DMS 273 (cell line): Measurements from ENCODE around the gene CYBA.

Experiments used
- DNase-seq: peaks from one replicate; lab custom pipeline; 2025; ENCODE audit not compliant: unreplicated experiment; lab: John Stamatoyannopoulos, UW

Gene CYBA

GRCh38 chr16:88662843-88663606 lies 12.2 kb upstream of the CYBA start, which contains the start of gene MVD:
TSS of gene MVD (minus strand) at chr16:88663091. CDS start at chr16:88663080, 11 bp downstream.
- DNase-seq, result peak; percentile 99

DNA sequence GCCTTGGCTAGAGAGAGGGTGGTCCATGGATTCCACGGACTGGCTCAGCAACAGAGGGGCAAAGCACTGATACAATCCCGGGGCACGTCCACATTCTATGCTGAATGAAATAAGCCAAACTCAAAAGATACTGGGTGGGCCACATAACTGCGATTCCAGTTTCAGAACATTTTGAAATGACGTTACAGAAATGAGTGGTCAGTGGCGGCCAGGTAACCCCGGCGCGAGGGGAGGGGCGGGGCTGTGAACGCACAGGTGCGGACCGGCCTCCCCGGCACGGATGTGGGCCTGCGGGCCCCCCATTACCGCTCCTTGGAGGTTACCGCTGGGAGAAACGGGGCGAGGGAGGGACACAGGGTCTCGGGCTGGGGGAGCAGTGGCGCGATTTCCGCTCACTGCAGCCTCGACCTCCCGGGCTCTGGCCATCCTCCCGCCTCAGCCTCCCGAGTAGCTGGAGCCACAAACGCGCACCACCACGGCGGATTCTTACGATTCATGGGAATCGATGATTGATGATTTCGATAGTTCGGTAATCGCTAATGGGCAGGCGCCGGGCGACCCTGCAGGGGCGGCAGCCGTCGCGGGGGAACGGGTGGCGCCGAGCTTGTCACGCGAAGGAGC lies 11.5 kb upstream of the CYBA start:
- DNase-seq, result no peak

DNA sequence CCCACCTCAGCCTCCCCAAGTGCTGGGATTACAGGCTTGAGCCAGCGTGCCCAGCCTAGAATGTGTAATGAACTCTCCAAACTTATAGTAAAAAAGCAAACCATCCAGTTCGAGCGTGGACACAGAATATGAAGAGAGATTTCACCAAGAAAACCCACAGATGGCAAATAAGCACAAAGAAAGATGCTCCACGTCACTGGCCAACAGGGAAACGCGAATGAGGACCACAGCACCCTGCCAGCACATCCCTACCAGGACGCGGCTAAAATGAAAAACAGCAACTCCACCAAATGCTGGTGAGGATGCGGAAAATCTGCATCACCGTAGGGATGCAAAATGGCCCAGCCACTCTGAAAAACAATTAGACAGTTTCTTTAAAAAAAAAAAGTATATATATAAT lies 10.6 kb upstream of the CYBA start:
- no peak for DNase-seq

- no peak for DNase-seq
These were observed 8.3 kb upstream of the CYBA start for GRCh38 chr16:88659160-88659559.

- DNase-seq, result no peak
These were observed 7.9 kb upstream of the CYBA start for GRCh38 chr16:88658714-88659113.

- DNase-seq, result no peak
These were observed 6.5 kb upstream of the CYBA start for GRCh38 chr16:88657371-88657770.

DNA sequence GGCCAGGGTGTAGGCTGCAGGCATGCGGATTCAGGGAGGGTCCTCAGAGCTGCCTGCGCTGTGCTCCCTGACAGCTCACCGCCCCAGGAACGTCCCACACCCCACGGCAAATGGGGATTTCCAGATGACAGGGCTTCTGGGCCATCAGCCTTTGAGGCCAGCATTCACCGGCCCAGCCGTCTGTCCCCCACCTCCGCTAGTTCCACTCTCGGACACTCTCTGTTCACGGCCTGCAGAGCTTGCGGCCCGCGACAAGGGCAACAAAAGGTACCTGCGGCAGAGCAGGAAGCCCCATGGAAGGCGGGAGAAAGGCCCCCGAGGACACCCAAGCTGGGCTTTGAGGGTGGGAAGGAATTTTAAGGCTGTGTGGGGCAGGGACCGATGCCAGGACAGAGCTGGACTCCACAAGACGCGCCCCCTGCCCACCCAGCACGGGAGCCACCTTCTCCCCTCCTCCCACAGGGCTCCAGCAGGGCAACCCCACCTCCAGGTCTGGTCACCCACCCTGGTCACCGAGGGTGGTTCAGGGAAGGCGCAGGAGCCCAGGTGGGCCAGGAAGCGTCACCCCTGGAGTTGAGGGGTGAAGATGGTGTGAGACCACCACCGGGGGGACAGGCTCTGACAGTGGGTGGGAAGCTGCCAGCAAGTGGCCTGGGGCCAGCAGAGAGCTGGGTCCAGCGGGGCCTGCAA lies 5.6 kb upstream of the CYBA start:
- DNase-seq, result no peak

DNA sequence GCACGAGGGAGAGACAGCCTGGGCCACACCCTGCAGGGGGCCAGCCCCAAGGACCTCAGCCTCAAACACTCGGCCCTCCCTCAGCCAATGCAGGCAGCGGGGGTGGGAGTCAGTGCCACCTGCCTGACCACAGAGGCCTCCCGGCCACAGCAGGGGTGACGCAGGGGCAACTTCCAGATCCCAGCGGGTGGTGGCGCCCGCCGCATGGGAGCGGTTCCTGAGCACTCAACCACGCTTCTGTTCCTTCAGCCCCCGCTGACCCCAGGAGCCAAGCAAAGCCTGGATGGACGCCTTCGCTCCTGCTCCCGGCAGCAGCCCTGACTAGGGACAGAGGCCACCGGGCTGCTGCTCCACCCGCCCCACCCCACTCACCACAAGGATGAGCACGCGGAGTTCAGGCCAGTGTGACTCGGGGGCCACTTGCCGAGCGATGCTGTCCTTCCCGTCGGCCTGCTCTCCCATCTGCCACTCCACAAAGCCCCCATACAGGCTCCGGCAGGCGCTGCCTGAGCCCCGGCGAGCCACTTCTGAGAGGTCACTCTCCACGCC lies 5.0 kb upstream of the CYBA start:
- no peak for DNase-seq

DNA sequence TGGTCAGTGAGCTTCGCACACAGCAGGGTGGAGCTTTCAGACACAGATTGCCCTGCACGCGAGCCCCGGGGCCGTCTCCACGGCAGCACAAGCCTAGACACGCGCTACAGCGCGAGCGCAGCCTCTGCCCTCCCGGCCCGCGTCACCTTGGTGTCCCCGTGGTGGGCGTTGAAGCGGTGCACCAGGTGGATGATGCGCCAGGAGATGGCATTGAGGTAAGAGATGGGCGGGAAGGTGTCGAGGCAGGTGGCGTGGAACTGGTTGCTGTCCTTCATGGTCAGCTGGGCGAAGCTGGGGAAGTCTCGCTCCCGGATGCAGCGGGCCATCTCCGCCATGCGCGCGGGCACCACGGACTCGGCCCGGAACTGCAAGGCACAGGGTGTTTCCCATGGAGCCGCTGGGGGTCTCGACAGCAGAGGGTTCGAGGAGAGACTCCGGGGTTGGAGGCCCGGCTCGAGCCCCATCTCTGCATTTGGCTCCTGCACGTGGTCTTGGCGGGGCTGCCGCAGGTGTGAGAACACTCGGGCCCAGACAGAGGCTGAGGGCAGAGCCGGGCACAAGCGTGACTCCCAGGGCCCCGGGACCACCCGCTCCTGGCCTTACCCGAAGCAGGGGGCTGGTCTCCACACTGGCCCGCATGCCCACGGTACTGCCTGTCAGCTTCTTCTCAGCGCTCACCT lies 4.3 kb upstream of the CYBA start:
- DNase-seq, result no peak

DNA sequence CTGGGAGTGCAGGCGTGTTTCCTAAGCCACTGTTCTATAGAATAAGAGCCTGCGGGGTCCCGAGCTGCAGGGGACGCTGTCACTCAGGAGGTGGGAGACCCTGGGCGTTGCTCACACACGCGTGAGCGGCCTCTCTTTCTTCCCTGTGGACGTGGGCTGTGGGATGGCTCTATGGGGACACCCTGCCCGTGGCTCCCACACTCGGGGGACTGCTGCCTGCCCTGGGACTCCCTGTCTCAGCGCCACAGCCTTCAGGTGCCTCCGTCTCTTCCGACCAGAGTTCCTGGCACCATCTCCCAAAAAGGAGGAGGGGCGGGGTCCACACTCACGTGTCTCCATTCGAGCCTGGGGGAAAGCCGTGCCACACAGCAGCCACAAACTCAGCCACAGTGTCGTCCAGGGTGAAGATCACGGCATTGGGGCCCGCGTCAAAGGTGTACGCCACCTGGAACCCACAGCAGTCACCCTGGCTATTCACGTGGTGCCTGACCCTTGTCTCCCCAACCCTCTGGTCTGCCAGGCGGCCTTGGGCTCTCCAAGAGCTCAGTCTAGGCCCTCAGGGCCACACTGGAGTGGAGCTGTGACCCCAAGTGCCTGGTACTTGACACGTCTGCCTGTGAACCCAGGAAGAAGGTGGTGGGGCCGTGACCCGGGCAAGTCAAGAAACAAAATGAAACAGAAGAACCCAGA lies 3.7 kb upstream of the CYBA start:
- DNase-seq, result no peak

DNA sequence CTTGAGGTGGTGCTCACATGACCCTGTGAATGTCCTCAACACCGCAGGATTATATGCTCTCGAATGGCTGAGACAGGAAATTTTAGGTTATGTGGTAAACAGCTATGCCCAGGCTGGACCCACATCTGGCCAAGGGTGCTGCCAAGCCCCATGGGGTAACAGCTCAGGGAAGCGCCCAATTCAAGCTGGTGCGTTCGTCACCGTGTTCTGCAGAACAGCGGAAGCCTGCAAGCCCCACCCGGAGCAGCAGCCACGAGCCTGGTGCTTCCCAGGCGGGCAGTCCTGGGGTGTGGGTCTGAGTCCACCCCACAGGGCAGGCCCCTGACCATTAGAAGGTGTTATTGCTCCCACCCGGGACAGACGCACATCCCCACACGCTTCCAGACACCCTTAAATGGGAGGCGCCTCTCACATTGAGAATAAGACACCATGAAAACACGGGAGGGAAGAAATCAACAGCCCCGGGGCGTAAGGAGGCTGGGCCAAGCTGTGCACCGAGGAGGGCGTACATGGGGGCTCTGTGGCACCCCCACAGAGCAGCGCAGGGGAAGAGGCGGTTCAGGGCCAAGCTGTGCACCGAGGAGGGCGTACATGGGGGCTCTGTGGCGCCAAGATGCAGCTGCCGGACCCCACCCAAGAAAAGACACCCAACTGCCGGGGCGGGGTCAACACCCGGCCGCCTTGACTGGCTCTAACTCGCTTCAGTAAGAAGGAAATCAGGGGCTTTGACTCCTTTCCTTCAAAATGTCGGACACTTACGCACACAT lies 2.9 kb upstream of the CYBA start:
- DNase-seq, result no peak

DNA sequence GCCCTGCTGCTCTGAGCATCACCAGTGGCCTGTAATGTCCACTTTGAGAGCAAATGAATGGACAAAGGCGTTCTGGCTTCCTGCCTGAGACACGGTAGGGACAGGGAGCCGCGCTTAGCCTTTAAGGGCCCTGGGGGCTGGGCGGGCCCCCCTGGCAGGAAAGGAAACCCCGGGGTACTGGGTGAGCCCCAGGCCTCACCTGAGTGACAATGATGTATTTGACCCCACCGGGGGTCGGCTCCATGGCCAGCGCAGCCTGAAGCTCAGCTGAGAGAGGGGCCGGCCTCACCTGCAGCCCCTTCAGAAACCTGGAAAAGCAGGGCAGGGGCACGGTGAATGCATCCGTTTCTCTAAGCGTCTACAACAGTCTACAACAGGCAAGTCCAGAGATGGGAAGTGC lies 2.2 kb upstream of the CYBA start:
- DNase-seq, result no peak

DNA sequence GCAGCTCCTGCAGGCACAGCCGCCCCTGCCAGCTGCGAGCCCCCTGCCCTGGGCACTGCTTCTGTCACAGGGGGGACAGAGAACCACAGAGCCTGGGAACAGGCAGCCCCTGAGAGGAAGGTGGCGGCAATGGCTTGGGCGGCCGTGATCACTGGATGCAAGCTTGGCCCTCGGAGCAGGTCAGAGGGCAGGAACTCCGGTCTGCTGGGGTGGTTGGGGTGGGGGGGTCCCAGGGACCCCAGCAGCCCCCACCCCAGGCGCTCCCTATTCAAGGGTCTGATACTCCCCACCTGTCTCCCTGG lies 1.9 kb upstream of the CYBA start:
- no peak for DNase-seq

DNA sequence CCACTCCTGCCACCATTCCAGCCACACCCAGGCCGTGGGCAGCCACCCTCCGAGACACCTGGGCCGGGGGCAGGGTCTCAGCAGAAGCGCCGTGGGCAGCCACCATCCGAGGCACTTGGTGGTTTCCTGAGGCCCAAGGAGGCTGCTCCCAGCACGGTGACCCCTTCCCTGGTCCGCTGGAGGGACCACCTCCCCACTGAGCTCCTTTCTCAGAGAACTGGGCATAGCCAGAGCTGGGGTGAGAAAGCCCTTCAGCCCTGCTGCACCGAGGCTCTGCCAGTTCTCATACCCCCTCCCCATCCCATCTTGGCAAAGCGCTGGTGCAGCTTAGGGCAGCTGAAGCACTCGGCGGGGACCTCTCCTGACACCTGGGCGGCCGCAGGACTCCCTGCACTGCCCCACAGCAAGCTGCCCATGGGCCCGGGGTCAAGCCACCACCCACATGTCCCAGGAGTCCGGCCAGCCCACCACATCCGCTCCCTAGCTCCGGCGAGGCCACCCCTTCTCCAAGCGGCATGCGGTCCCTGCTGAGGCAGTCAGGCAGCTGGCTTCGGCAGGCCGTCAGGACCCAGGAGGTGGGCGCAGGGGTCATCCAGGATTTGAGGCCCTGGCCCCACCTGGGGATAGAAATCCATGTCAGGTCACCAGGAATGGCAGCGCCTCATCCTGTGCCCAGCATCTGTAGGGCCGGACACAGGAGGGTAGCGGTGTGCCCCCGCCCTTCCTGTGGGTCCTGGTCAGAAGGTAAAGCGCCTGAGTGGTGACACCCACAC lies 1.3 kb upstream of the CYBA start:
- no peak for DNase-seq

GRCh38 chr16:88651276-88651988 lies 579 bp upstream of the CYBA start:
- DNase-seq, result no peak

- DNase-seq, result no peak
These were observed 717 bp downstream of the CYBA start for GRCh38 chr16:88649924-88650748.

- peak; percentile 77 for DNase-seq
These were observed 1.5 kb downstream of the CYBA start for GRCh38 chr16:88649195-88649923.
